ENCODE measurements around the gene GHDC. TPM values are rescaled to one million over a fixed set of nuclear protein-coding genes. Genes with fewer than 3 reads are reported as not detected.
"Not testable (repeated sequence)": the region's sequence is repeated elsewhere in the genome, so short reads cannot be mapped to it uniquely, and the experiment has no call there.

GHDC gene
- polyA plus RNA-seq, 1 donor = 30.1 TPM

GRCh38 chr17:42206153-42206612 lies 11.9 kb upstream of the GHDC start:
- H3K4me1 ChIP-seq (ENCODE audit: control insufficient read depth, insufficient read depth, low read length); DNase-seq; H3K27ac ChIP-seq (ENCODE audit: low read length); H3K9me3 ChIP-seq (ENCODE audit: control insufficient read depth, low read depth, low read length); H3K4me3 ChIP-seq (ENCODE audit: low read length); H3K27me3 ChIP-seq (ENCODE audit: control insufficient read depth, insufficient read depth, low read length): not testable (repeated sequence)
- H3K36me3 ChIP-seq (ENCODE audit: control insufficient read depth, insufficient read depth, low read length) = peaks cover 76% of the 10 kb centered on the region
- WGBS (ENCODE audit: insufficient coverage, low lambda C conversion rate) = 83% methylated on average over 1 of the region's 8 CpGs

DNA sequence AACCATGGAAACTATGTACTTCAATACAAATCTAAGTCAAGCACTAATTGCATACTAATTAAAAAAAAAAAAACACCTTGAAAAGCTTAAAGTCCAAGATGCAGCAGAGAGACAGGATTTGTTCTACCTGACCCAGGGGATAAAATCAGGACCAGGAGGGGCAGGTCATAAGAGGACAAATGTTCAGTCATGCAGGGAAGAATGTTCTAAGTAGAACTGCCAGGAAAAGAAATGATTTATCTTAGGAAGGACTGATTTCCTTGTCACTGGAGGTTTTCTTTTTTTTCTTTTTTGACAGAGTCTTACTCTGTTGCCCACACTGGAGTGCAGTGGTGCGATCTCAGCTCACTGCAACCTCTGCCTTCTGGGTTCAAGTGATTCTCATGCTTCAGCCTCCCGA lies 9.1 kb upstream of the GHDC start:
- Histone ChIP-seq H3K27me3 (ENCODE audit: control insufficient read depth, insufficient read depth, low read length) (no peaks in the 10 kb centered on the region), H3K9me3 (ENCODE audit: control insufficient read depth, low read depth, low read length) (no peaks in the 10 kb centered on the region), H3K36me3 (ENCODE audit: control insufficient read depth, insufficient read depth, low read length) (peaks cover 64% of the 10 kb centered on the region), H3K4me1 (ENCODE audit: control insufficient read depth, insufficient read depth, low read length) (peaks cover 16% of the 10 kb centered on the region), H3K4me3 (ENCODE audit: low read length) (no peak overlapping the region), H3K27ac (ENCODE audit: low read length) (no peak overlapping the region)
- no CpG with 5 or more reads among the region's 2 CpGs for WGBS (ENCODE audit: insufficient coverage, low lambda C conversion rate)
- no peak for DNase-seq

DNA sequence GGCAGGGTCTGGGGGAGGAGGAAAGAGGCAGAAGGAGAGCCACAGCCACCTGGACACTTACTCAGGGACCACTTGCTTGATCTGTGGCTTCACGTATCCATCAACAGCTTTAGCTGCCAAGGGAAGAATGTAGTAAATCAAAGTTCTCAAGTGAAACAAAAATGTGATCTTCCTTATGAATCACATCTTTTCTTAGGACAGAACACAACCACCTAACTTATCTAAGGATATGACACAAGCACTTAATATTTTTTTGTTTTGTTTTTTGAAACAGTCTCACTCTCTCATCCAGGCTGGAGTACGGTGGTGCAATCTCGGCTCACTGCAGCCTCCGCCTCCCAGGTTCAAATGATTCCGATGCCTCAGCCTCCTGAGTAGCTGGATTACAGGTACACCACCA lies 8.4 kb upstream of the GHDC start:
- Histone ChIP-seq H3K4me1 (ENCODE audit: control insufficient read depth, insufficient read depth, low read length) (peaks cover 16% of the 10 kb centered on the region), H3K9me3 (ENCODE audit: control insufficient read depth, low read depth, low read length) (no peaks in the 10 kb centered on the region), H3K36me3 (ENCODE audit: control insufficient read depth, insufficient read depth, low read length) (peaks cover 59% of the 10 kb centered on the region), H3K27ac (ENCODE audit: low read length) (no peak overlapping the region), H3K27me3 (ENCODE audit: control insufficient read depth, insufficient read depth, low read length) (no peaks in the 10 kb centered on the region), H3K4me3 (ENCODE audit: low read length) (no peak overlapping the region)
- DNase-seq = no peak
- 100% methylated on average over 2 of the region's 5 CpGs for WGBS (ENCODE audit: insufficient coverage, low lambda C conversion rate)

- no CpG with 5 or more reads among the region's 6 CpGs for WGBS (ENCODE audit: insufficient coverage, low lambda C conversion rate)
- no peaks in the 10 kb centered on the region for H3K9me3 ChIP-seq (ENCODE audit: control insufficient read depth, low read depth, low read length)
- no peak overlapping the region for H3K4me3 ChIP-seq (ENCODE audit: low read length)
- H3K27ac ChIP-seq (ENCODE audit: low read length) = no peak overlapping the region
- no peak for DNase-seq
- H3K36me3 ChIP-seq (ENCODE audit: control insufficient read depth, insufficient read depth, low read length) = peaks cover 55% of the 10 kb centered on the region
- no peaks in the 10 kb centered on the region for H3K27me3 ChIP-seq (ENCODE audit: control insufficient read depth, insufficient read depth, low read length)
- peaks cover 16% of the 10 kb centered on the region for H3K4me1 ChIP-seq (ENCODE audit: control insufficient read depth, insufficient read depth, low read length)
Measured at GRCh38 chr17:42202159-42202558, 7.9 kb upstream of the GHDC start.

- peaks cover 51% of the 10 kb centered on the region for H3K36me3 ChIP-seq (ENCODE audit: control insufficient read depth, insufficient read depth, low read length)
- H3K4me1 ChIP-seq (ENCODE audit: control insufficient read depth, insufficient read depth, low read length) = peaks cover 16% of the 10 kb centered on the region
- no peaks in the 10 kb centered on the region for H3K9me3 ChIP-seq (ENCODE audit: control insufficient read depth, low read depth, low read length)
- peak overlapping the region; percentile 59 for H3K27ac ChIP-seq (ENCODE audit: low read length)
- WGBS (ENCODE audit: insufficient coverage, low lambda C conversion rate) = no CpG with 5 or more reads among the region's 10 CpGs
- H3K27me3 ChIP-seq (ENCODE audit: control insufficient read depth, insufficient read depth, low read length) = no peaks in the 10 kb centered on the region
- no peak for DNase-seq
- no peak overlapping the region for H3K4me3 ChIP-seq (ENCODE audit: low read length)
Measured at GRCh38 chr17:42201458-42201772, 7.1 kb upstream of the GHDC start.

- Histone ChIP-seq H3K36me3 (ENCODE audit: control insufficient read depth, insufficient read depth, low read length) (peaks cover 46% of the 10 kb centered on the region), H3K27ac (ENCODE audit: low read length) (peak overlapping the region; percentile 59), H3K4me3 (ENCODE audit: low read length) (no peak overlapping the region), H3K9me3 (ENCODE audit: control insufficient read depth, low read depth, low read length) (no peaks in the 10 kb centered on the region), H3K27me3 (ENCODE audit: control insufficient read depth, insufficient read depth, low read length) (no peaks in the 10 kb centered on the region), H3K4me1 (ENCODE audit: control insufficient read depth, insufficient read depth, low read length) (peaks cover 16% of the 10 kb centered on the region)
- peak; percentile 47 to 83 for DNase-seq
- 20% methylated on average over 1 of the region's 14 CpGs for whole genome bisulfite sequencing (ENCODE audit: insufficient coverage, low lambda C conversion rate)
Measured at GRCh38 chr17:42200706-42201457, 6.6 kb upstream of the GHDC start.

- H3K27ac ChIP-seq (ENCODE audit: low read length) = no peak overlapping the region
Measured at GRCh38 chr17:42199416-42200011, 5.2 kb upstream of the GHDC start.

GRCh38 chr17:42198897-42199296 lies 4.6 kb upstream of the GHDC start:
- Histone ChIP-seq H3K4me3 (ENCODE audit: low read length) (no peak overlapping the region), H3K36me3 (ENCODE audit: control insufficient read depth, insufficient read depth, low read length) (peaks cover 31% of the 10 kb centered on the region), H3K27ac (ENCODE audit: low read length) (no peak overlapping the region), H3K4me1 (ENCODE audit: control insufficient read depth, insufficient read depth, low read length) (peaks cover 19% of the 10 kb centered on the region), H3K27me3 (ENCODE audit: control insufficient read depth, insufficient read depth, low read length) (no peaks in the 10 kb centered on the region), H3K9me3 (ENCODE audit: control insufficient read depth, low read depth, low read length) (no peaks in the 10 kb centered on the region)
- no peak for DNase-seq
- WGBS (ENCODE audit: insufficient coverage, low lambda C conversion rate) = 100% methylated on average over 1 of the region's 4 CpGs

More at GRCh38 chr17:42199416-42200011, 5.2 kb upstream of the GHDC start:
- no CpG with 5 or more reads among the region's 12 CpGs for WGBS (ENCODE audit: insufficient coverage, low lambda C conversion rate)
- Histone ChIP-seq H3K36me3 (ENCODE audit: control insufficient read depth, insufficient read depth, low read length) (peaks cover 37% of the 10 kb centered on the region), H3K4me1 (ENCODE audit: control insufficient read depth, insufficient read depth, low read length) (peaks cover 17% of the 10 kb centered on the region), H3K9me3 (ENCODE audit: control insufficient read depth, low read depth, low read length) (no peaks in the 10 kb centered on the region), H3K4me3 (ENCODE audit: low read length) (no peak overlapping the region), H3K27me3 (ENCODE audit: control insufficient read depth, insufficient read depth, low read length) (no peaks in the 10 kb centered on the region)
- no peak for DNase-seq

DNA sequence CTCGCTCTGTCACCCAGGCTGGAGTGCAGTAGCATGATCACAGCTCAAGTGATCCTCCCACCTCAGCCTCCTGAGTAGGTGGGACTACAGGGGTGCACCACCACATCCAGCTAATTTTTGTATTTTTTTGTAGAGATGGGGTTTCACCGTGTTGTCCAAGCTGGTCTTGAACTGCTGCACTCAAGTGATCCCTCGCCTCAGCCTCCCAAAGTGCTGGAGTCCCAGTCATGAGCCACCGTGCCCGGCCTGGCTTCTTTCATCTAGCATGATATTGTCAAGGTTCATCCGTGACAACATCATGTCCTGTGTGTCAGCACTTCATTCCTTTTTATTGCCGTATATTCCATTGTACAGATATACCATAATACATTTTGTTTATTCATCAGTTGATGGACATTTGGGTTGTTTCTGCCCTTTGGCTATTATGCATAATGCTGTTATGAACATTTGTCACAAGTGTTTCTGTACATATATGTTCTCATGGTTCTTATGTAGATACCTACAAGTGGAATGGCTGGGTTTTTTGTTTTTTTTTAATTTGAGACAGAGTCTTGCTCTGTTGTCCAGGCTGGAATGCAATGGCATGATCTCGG lies 3.4 kb upstream of the GHDC start:
- WGBS (ENCODE audit: insufficient coverage, low lambda C conversion rate) = 100% methylated on average over 2 of the region's 8 CpGs
- no peak overlapping the region for H3K27ac ChIP-seq (ENCODE audit: low read length)
- H3K27me3 ChIP-seq (ENCODE audit: control insufficient read depth, insufficient read depth, low read length) = no peaks in the 10 kb centered on the region
- DNase-seq = no peak
- H3K36me3 ChIP-seq (ENCODE audit: control insufficient read depth, insufficient read depth, low read length) = peaks cover 25% of the 10 kb centered on the region
- no peak overlapping the region for H3K4me3 ChIP-seq (ENCODE audit: low read length)
- H3K9me3 ChIP-seq (ENCODE audit: control insufficient read depth, low read depth, low read length) = no peaks in the 10 kb centered on the region
- H3K4me1 ChIP-seq (ENCODE audit: control insufficient read depth, insufficient read depth, low read length) = peaks cover 29% of the 10 kb centered on the region

- WGBS (ENCODE audit: insufficient coverage, low lambda C conversion rate) = 100% methylated on average over 1 of the region's 12 CpGs
- H3K27me3 ChIP-seq (ENCODE audit: control insufficient read depth, insufficient read depth, low read length) = no peaks in the 10 kb centered on the region
- H3K27ac ChIP-seq (ENCODE audit: low read length) = no peak overlapping the region
- H3K9me3 ChIP-seq (ENCODE audit: control insufficient read depth, low read depth, low read length) = no peaks in the 10 kb centered on the region
- DNase-seq = no peak
- H3K4me1 ChIP-seq (ENCODE audit: control insufficient read depth, insufficient read depth, low read length) = peaks cover 14% of the 10 kb centered on the region
- peaks cover 5% of the 10 kb centered on the region for H3K36me3 ChIP-seq (ENCODE audit: control insufficient read depth, insufficient read depth, low read length)
- H3K4me3 ChIP-seq (ENCODE audit: low read length) = peak overlapping the region; percentile 75
Measured at GRCh38 chr17:42193216-42193968, 902 bp downstream of the GHDC start.

All from large intestine (tissue), 3 donors.